ENCODE results near the gene MT1HL1. TPM values are rescaled to one million over a fixed set of nuclear protein-coding genes. Genes with fewer than 3 reads are reported as not detected.
A peak's percentile ranks its signal among the peaks of the same experiment; 100 is the strongest.

Gene MT1HL1
- total and polyA plus RNA-seq, 2 of the 8 experiments (the other 6 are each of a cell fraction or from before 2014, with no cell fraction given): not detected

DNA sequence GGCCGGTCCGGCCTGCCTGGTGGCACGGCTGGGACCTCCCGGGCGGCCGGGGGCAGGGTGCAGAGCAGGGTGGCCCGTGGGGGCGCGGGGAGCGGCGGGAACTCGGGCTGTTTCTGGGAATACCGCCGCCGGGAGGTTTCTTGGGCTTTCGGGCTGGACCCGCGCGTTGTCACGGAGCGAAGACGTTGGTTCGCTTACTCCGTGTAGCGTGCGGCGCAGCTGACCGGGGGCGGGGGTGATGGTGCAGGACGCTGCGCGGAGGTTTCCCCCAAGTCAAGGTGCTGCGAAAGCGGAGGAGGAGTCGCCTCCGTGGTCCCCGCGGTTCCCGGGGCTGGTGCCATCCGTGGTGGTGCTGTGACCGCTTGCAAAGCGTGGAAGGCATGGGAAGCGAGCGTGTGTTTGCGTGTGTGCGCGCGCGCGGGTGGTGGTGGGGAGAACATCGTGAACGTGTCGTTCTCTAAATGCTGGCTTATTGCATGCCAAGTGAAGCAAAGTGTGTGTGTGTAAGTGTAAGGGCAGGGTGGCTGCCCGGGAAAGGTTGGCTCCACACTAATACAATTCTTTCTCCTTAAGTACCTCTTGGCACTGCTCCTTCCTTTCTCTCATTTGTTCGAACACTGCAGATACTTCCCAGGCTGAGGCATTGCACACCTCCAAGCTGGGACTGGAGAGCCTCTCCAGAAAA, 38.8 kb upstream of the MT1HL1 start:
- Histone ChIP-seq H3K14ac (ENCODE audit: insufficient read length) (peak overlapping the region; percentile 79), H3K23me2 (ENCODE audit: low read depth, low read length) (peaks cover 18% of the 10 kb centered on the region), H3K4me2 (ENCODE audit: insufficient read depth in 1 of 2, low read depth in 2 of 2, low read length in 2 of 2) (peak overlapping the region; percentile 100), H2AK5ac (ENCODE audit: low read depth, low read length) (no peak overlapping the region), H3K27ac (ENCODE audit: low read depth, low read length) (no peak overlapping the region), H4K8ac (ENCODE audit: extremely low read depth, insufficient read depth, low read length) (peak overlapping the region; percentile 30; the same call in 1 of the 2 replicates), H2BK12ac (ENCODE audit: low read depth, low read length) (peak overlapping the region; percentile 31; the same call in 1 of the 2 replicates), H2BK5ac (ENCODE audit: low read depth, low read length) (no peak overlapping the region), H4K20me1 (replicated peaks in 1 of 2; ENCODE audit: control insufficient read depth in 1 of 2, insufficient read depth in 2 of 2, low read length in 2 of 2) (peaks cover 0 to 7% of the 10 kb centered on the region in 2 experiments), H2BK15ac (ENCODE audit: low read length) (no peak overlapping the region; the same call in 1 of the 2 replicates), H3K9ac (replicated peaks in 1 of 4; ENCODE audit: extremely low read depth in 1 of 4, low read depth in 3 of 4, low read length in 3 of 4) (peak overlapping the region in 2 of 4 experiments; percentile 3 to 19; a peak in 2 of 7 replicates), H3K4me3 (ENCODE audit: extremely low read depth in 1 of 4, insufficient read depth in 2 of 4, low read depth in 3 of 4, low read length in 4 of 4) (peak overlapping the region; percentile 51 to 74 (median 54)), H3K9me3 (ENCODE audit: insufficient read depth in 2 of 2, low read depth in 1 of 2, low read length in 1 of 2) (no peaks in the 10 kb centered on the region), H3K79me2 (ENCODE audit: control insufficient read depth in 1 of 2, insufficient read depth in 2 of 2, low read length in 2 of 2) (peaks cover under 1 to 29% of the 10 kb centered on the region in 2 experiments; a peak in 2 of 4 replicates), H3K36me3 (ENCODE audit: control insufficient read depth in 2 of 4, insufficient read depth in 4 of 4, low read length in 3 of 4) (no peaks in the 10 kb centered on the region), H3K79me1 (ENCODE audit: low read depth, low read length) (peaks cover 4% of the 10 kb centered on the region; the same call in 1 of the 2 replicates), H3K56ac (replicated peaks; ENCODE audit: insufficient read length, low read depth, low read length) (no peak overlapping the region), H3K4me1 (replicated peaks in 1 of 4; ENCODE audit: control insufficient read depth in 3 of 4, insufficient read depth in 4 of 4, low read length in 3 of 4) (peaks cover 5 to 29% (median 11%) of the 10 kb centered on the region in 4 experiments; a peak in 6 of 7 replicates), H4K91ac (replicated peaks; ENCODE audit: insufficient read length, low read length) (peak overlapping the region; percentile 77), H3K4ac (replicated peaks; ENCODE audit: insufficient read length, low read depth, low read length) (peak overlapping the region; percentile 95), H2BK120ac (replicated peaks; ENCODE audit: low read depth, low read length) (no peak overlapping the region), H2BK20ac (ENCODE audit: low read length) (0 out of 2 replicates have a peak overlapping the region, but pooled peaks have one; percentile 1), H3K27me3 (replicated peaks in 1 of 4; ENCODE audit: control insufficient read depth in 3 of 4, extremely low read depth in 1 of 4, insufficient read depth in 3 of 4, low read length in 3 of 4) (peaks cover 1 to 36% (median 25%) of the 10 kb centered on the region in 4 experiments), H3K23ac (ENCODE audit: insufficient read length) (peak overlapping the region; percentile 42), H2AFZ (ENCODE audit: low read length) (no peak overlapping the region), H3K18ac (ENCODE audit: extremely low read depth, low read length) (peak overlapping the region; percentile 36; the same call in 1 of the 2 replicates), H4K5ac (ENCODE audit: insufficient read length, low read depth, low read length) (no peak overlapping the region)
- CTCF ChIA-PET (ENCODE audit: partially characterized antibody): interaction anchor here (1.6 to 2.3 kb wide), 7 partner anchors 10 to 344 kb away, joined by 4 to 10 read pairs (median 5); no protein-coding TSS in a partner anchor
- WGBS, 2 experiments (ENCODE audit: extremely low coverage in 1 of 2, insufficient coverage in 1 of 2, insufficient read length in 1 of 2, insufficient replicate concordance in 2 of 2, low coverage in 1 of 2, low lambda C conversion rate in 2 of 2, missing lambda C conversion rate in 1 of 2): 3% methylated on average over 41 of the region's 55 CpGs; no CpG with 5 or more reads in 1 of the 2 experiments
- POLR2A ChIA-PET (ENCODE audit: partially characterized antibody): interaction anchor here (0.6 to 1.9 kb wide), 7 partner anchors 9 to 491 kb away, joined by 3 to 14 read pairs (median 4); no protein-coding TSS in a partner anchor
- no peak for TF ChIP-seq PHF8 (conservative IDR thresholded peaks at IDR 0.05; ENCODE audit: low read depth, low read length)
- TF ChIP-seq, protein P1, sequence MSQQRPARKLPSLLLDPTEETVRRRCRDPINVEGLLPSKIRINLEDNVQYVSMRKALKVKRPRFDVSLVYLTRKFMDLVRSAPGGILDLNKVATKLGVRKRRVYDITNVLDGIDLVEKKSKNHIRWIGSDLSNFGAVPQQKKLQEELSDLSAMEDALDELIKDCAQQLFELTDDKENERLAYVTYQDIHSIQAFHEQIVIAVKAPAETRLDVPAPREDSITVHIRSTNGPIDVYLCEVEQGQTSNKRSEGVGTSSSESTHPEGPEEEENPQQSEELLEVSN (IDR thresholded peaks at IDR 0.05): 0 out of 2 replicates have a peak, but pooled peaks have one; percentile 39
- TF ChIP-seq CTBP2 (IDR thresholded peaks at IDR 0.05; ENCODE audit: borderline replicate concordance, insufficient read depth, insufficient read length, low read length): no peak
- peak in 1 of 2 experiments; percentile 23; a peak in 1 of 4 replicates for TF ChIP-seq SIN3A (conservative IDR thresholded peaks at IDR 0.05 in 1 of 2, IDR thresholded peaks at IDR 0.05 in 1 of 2; ENCODE audit: low read depth in 1 of 2, low read length in 2 of 2)
- TF ChIP-seq POLR2AphosphoS5 (IDR thresholded peaks at IDR 0.05; ENCODE audit: low read depth, low read length): no peak
- TF ChIP-seq EP300 (IDR thresholded peaks at IDR 0.05; ENCODE audit: borderline replicate concordance in 1 of 2, low read depth in 2 of 2, low read length in 2 of 2): no peak
- peak; percentile 54; the same call in 1 of the 2 replicates for TF ChIP-seq SUZ12 (IDR thresholded peaks at IDR 0.05; ENCODE audit: low read length)
- TF ChIP-seq EZH2 (IDR thresholded peaks at IDR 0.05; ENCODE audit: low read depth, low read length, severe bottlenecking): peak; percentile 58
- peak; percentile 52 for FAIRE-seq
- peak in 1 of 2 experiments; percentile 66 for DNase-seq (ENCODE audit: low read depth in 1 of 2, low spot score in 2 of 2)
